ENCODE results near the gene IFRD2. TPM values are rescaled to one million over a fixed set of nuclear protein-coding genes. Genes with fewer than 3 reads are reported as not detected.

The IFRD2 gene
- total and polyA plus RNA-seq, 2 of the 13 experiments (the other 11 are each of a cell fraction or from before 2014, with no cell fraction given): 32.8 to 96.1 TPM

- ATAC-seq: peak; percentile 2; the same call in 1 of the 3 replicates
- TF ChIP-seq ZNF724P (CRISPR knock-in tag; IDR thresholded peaks at IDR 0.05; ENCODE audit: borderline replicate concordance) (no peak), SMC3 (IDR thresholded peaks at IDR 0.05; ENCODE audit: low read length) (no peak), HNRNPH1 (optimal IDR thresholded peaks at IDR 0.05; ENCODE audit: low read depth, low read length) (no peak), ZNF768 (CRISPR knock-in tag; IDR thresholded peaks at IDR 0.05) (0 out of 2 replicates have a peak, but pooled peaks have one; percentile 20), FLYWCH1 (CRISPR knock-in tag; IDR thresholded peaks at IDR 0.05) (no peak), ZSCAN30 (CRISPR knock-in tag; IDR thresholded peaks at IDR 0.05) (no peak), ZNF891 (CRISPR knock-in tag; IDR thresholded peaks at IDR 0.05) (0 out of 2 replicates have a peak, but pooled peaks have one; percentile 2), PITX1 (CRISPR knock-in tag; IDR thresholded peaks at IDR 0.05) (no peak), MLLT10 (CRISPR knock-in tag; IDR thresholded peaks at IDR 0.05) (no peak), FOSL2 (CRISPR knock-in tag; IDR thresholded peaks at IDR 0.05) (no peak), ARNT2 (CRISPR knock-in tag; IDR thresholded peaks at IDR 0.05; ENCODE audit: low read depth) (no peak), ZNF879 (CRISPR knock-in tag; IDR thresholded peaks at IDR 0.05) (no peak), ELF1 (CRISPR knock-in tag; IDR thresholded peaks at IDR 0.05) (no peak), MXD1 (CRISPR knock-in tag; IDR thresholded peaks at IDR 0.05) (0 out of 2 replicates have a peak, but pooled peaks have one; percentile 4), PRDM10 (CRISPR knock-in tag; IDR thresholded peaks at IDR 0.05; ENCODE audit: low read depth) (no peak), TARDBP (CRISPR knock-in tag; IDR thresholded peaks at IDR 0.05) (no peak)
These were observed 5.9 kb upstream of the IFRD2 start for GRCh38 chr3:50297896-50298725.

More at GRCh38 chr3:50297896-50298725, 5.9 kb upstream of the IFRD2 start:
- peak overlapping the region; percentile 87 for H3K4me2 ChIP-seq (ENCODE audit: low read depth, low read length)
- H3K4me1 ChIP-seq (ENCODE audit: insufficient read depth, low read length): peaks cover 56% of the 10 kb centered on the region
- H3K9ac ChIP-seq (ENCODE audit: insufficient read depth, low read depth, low read length): peak overlapping the region; percentile 79
- H2AFZ ChIP-seq (ENCODE audit: low read length): no peak overlapping the region
- FAIRE-seq: peak; percentile 15
- no peaks in the 10 kb centered on the region for H3K9me3 ChIP-seq (ENCODE audit: low read length)
- intact Hi-C loops (cut with micrococcal nuclease; ENCODE audit: unreplicated experiment): no loop called here
- no TSS peak for BruUV-seq (replicated peaks)
- DNase-seq (ENCODE audit: low spot score): no peak
- H3K79me2 ChIP-seq (ENCODE audit: insufficient read depth, low read length): peaks cover 35% of the 10 kb centered on the region
- H4K20me1 ChIP-seq (ENCODE audit: insufficient read depth, low read length): peaks cover 11% of the 10 kb centered on the region
- peaks cover 1 to 3% of the 10 kb centered on the region in 2 experiments; a peak in 2 of 5 replicates for H3K36me3 ChIP-seq (replicated peaks in 1 of 2; ENCODE audit: control insufficient read depth in 1 of 2, insufficient read depth in 2 of 2, low read length in 2 of 2)
- WGBS (ENCODE audit: low lambda C conversion rate): 24% methylated on average over 6 of the region's 9 CpGs
- CTCF ChIA-PET (ENCODE audit: low intra/inter-chr PET ratio, low total read pairs): no interaction called here
- peak overlapping the region; percentile 73 for H3K27ac ChIP-seq (ENCODE audit: extremely low read length, insufficient read depth, low read length)
- peak overlapping the region; percentile 66 to 91 (median 89) for H3K4me3 ChIP-seq (replicated peaks in 1 of 3; ENCODE audit: insufficient read depth in 1 of 3, low read depth in 2 of 3, low read length in 3 of 3)
- H3K27me3 ChIP-seq (ENCODE audit: control insufficient read depth in 1 of 2, insufficient read depth in 2 of 2, low read length in 2 of 2): no peaks in the 10 kb centered on the region; a peak in 1 of 5 replicates
- in situ Hi-C loops (cut with HindIII; ENCODE audit: extremely low pct_ligation_motif_present, low pct_unique_long_range_greater_than_20kb): no loop called here
- POLR2A ChIA-PET: interaction anchor here (0.8 to 7.9 kb wide), 11 partner anchors 12 to 102 kb away, joined by 3 to 222 read pairs (median 9); partner anchors contain the start of genes GNAI2, HYAL2 and TUSC2

Measured in HepG2 (cell line).